Measurements from ENCODE around the gene SORL1-AS1.

Gene SORL1-AS1

DNA sequence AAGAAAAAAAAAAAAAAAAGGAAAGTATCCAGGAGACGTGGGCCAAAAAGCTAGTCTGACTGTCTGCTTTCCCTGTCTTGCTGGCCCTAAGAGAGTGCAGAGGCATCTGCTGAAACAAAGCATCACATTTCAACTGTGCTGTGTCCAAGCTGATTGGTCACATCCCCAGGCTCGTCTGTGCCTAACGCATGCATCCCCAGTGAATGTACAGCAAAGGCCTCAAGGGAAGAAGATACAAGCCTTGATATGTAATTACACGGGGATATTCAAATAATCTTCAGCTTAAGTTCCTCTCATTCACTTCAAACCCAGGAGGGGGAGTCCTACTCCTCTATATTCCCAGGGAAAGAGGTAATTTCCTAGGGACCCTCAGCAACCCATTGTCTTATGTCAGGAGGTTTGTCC, 6.0 kb downstream of the SORL1-AS1 start:
- peaks cover 0 to 2% (median 0%) of the 10 kb centered on the region in 3 experiments; a peak in 1 of 7 replicates for H3K36me3 Mint-ChIP-seq (ENCODE audit: insufficient read depth in 1 of 3, low read depth in 3 of 3)
- H2BK5ac ChIP-seq (ENCODE audit: insufficient read length, low read length) = no peak overlapping the region
- no peak overlapping the region for H2BK120ac ChIP-seq (ENCODE audit: low read depth, low read length, poor library complexity, severe bottlenecking)
- H2AFZ ChIP-seq (ENCODE audit: low read length) = no peak overlapping the region
- no peak overlapping the region for H2AK5ac ChIP-seq (ENCODE audit: insufficient read length, low read length)
- H4K91ac ChIP-seq (ENCODE audit: insufficient read length, low read depth, low read length) = no peak overlapping the region
- H3K4ac ChIP-seq (ENCODE audit: low read depth, low read length) = no peak overlapping the region
- no peak overlapping the region for H3K14ac ChIP-seq (ENCODE audit: insufficient read depth, low read length)
- H2BK12ac ChIP-seq (ENCODE audit: insufficient read length, low read depth, low read length) = no peak overlapping the region
- no peak overlapping the region for H3K27ac Mint-ChIP-seq
- H4K5ac ChIP-seq (ENCODE audit: insufficient read length, low read depth, low read length) = no peak overlapping the region
- WGBS (ENCODE audit: extremely low coverage, insufficient read length, low lambda C conversion rate) = no CpG with 5 or more reads among the region's 4 CpGs
- no peak overlapping the region for H3T11ph ChIP-seq (ENCODE audit: low read length)
- no peak overlapping the region for H2BK15ac ChIP-seq (ENCODE audit: low read depth, low read length)
- H3K27me3 Mint-ChIP-seq (ENCODE audit: low read depth) = peaks cover 13% of the 10 kb centered on the region
- DNase-seq = no peak
- TF ChIP-seq CTCF (conservative IDR thresholded peaks at IDR 0.05) = peak; percentile 51
- H3K56ac ChIP-seq (ENCODE audit: insufficient read length, low read depth, low read length) = no peak overlapping the region
- H3K9me3 Mint-ChIP-seq = no peaks in the 10 kb centered on the region
- peaks cover 44 to 63% of the 10 kb centered on the region in 2 experiments for H3K4me1 Mint-ChIP-seq
- no peak overlapping the region; a peak in 1 of 5 replicates for H3K4me3 Mint-ChIP-seq
- H3K27me3 ChIP-seq (ENCODE audit: insufficient read depth, low read length) = no peaks in the 10 kb centered on the region
- no peak overlapping the region for H4K8ac ChIP-seq (replicated peaks; ENCODE audit: insufficient read length, low read depth, low read length)
- no peak overlapping the region for H3K23ac ChIP-seq (ENCODE audit: insufficient read length, low read depth, low read length)
- no peaks in the 10 kb centered on the region for H3K9me3 ChIP-seq (ENCODE audit: control insufficient read depth, low read depth, low read length)
- no peak overlapping the region for H3K9ac ChIP-seq (ENCODE audit: extremely low read depth, insufficient read length, low read length)
- peaks cover 5% of the 10 kb centered on the region; the same call in 1 of the 2 replicates for H3K4me1 ChIP-seq (ENCODE audit: insufficient read depth, low read length)
- no peak overlapping the region for H3K27ac ChIP-seq (ENCODE audit: insufficient read length, low read depth, low read length)
- H3K79me1 ChIP-seq (ENCODE audit: insufficient read depth, low read depth, low read length, poor library complexity, severe bottlenecking) = no peaks in the 10 kb centered on the region
- no peaks in the 10 kb centered on the region for H3K79me2 ChIP-seq (ENCODE audit: insufficient read depth, low read length)
- no peak overlapping the region for H2BK20ac ChIP-seq (ENCODE audit: low read depth, low read length, poor library complexity, severe bottlenecking)
- H4K20me1 ChIP-seq (ENCODE audit: control insufficient read depth, insufficient read depth, insufficient read length) = no peaks in the 10 kb centered on the region
- no peak overlapping the region for H3K4me2 ChIP-seq (ENCODE audit: insufficient read depth, insufficient read length, low read length)
- H3K18ac ChIP-seq (ENCODE audit: insufficient read length, low read depth, low read length) = no peak overlapping the region
- no peaks in the 10 kb centered on the region for H3K23me2 ChIP-seq (ENCODE audit: insufficient read length, low read depth, low read length, poor library complexity, severe bottlenecking)
